Esophagus squamous epithelium (tissue), 5 donors: ENCODE measurements around the gene C5AR1. TPM values are rescaled to one million over a fixed set of nuclear protein-coding genes. Genes with fewer than 3 reads are reported as not detected.
A peak's percentile ranks its signal among the peaks of the same experiment; 100 is the strongest.
"Not testable (repeated sequence)": the region's sequence is repeated elsewhere in the genome, so short reads cannot be mapped to it uniquely, and the experiment has no call there.

Experiments
- DNase-seq: peaks from one replicate; lab custom pipeline; 2025; lab: John Stamatoyannopoulos, UW
- H3K27ac ChIP-seq, 4 donors: fragments of 200-600 bp; sonication (generic); one replicate each; pipeline ENCODE4 v1.5.1; 2016 to 2019; ENCODE audit warnings: mild to moderate bottlenecking in 1 of 4
- H3K27me3 ChIP-seq, 4 donors: fragments of 200-600 bp; sonication (generic); 1 replicate in 3 of 4; 2 replicates in 1 of 4; pipeline versions ENCODE4 v1.5.1 to v1.6.0; 2017 to 2021; ENCODE audit warnings: antibody characterized with exemption in 1 of 4
- H3K36me3 ChIP-seq, 3 donors: fragments of 200-600 bp; sonication (generic); one replicate each; pipeline ENCODE4 v1.5.1; 2016 to 2019
- H3K4me1 ChIP-seq, 3 donors: fragments of 200-600 bp; sonication (generic); one replicate each; pipeline ENCODE4 v1.5.1; 2017 to 2019
- H3K4me3 ChIP-seq, 4 donors: fragments of 200-600 bp; sonication (generic); 1 replicate in 3 of 4; 2 replicates in 1 of 4; pipeline ENCODE4 v1.5.1; 2016 to 2019; ENCODE audit warnings: mild to moderate bottlenecking in 2 of 4, moderate library complexity in 1 of 4
- H3K9me3 ChIP-seq, 3 donors: fragments of 200-600 bp; sonication (generic); one replicate each; pipeline ENCODE4 v1.5.1; 2016 to 2019
- CTCF ChIP-seq, 6 experiments: fragments of 450-650 bp in 4 of 6; fragments of 200-600 bp in 2 of 6; sonication (generic) in 2 of 6; IDR thresholded peaks; one replicate each; pipeline ENCODE4 v1.5.1; 2016 to 2019; ENCODE audit warnings: antibody characterized with exemption in 6 of 6, mild to moderate bottlenecking in 4 of 6, moderate library complexity in 4 of 6
- POLR2A ChIP-seq, 4 donors: fragments of 450-650 bp; IDR thresholded peaks; one replicate each; pipeline ENCODE4 v1.6.1; 2017; ENCODE audit warnings: antibody characterized with exemption in 4 of 4, mild to moderate bottlenecking in 4 of 4, moderate library complexity in 3 of 4
- WGBS, 2 donors: methylation state at CpG; one replicate each; pipeline ENCODE4 v1.1.5; 2018; 5-methylcytosine and 5-hydroxymethylcytosine counted together
- intact Hi-C: fragments of 100-400 bp; cut with DNase I; formaldehyde crosslinking; loops from one replicate; pipeline ENCODE4 v1.15.0; 2022
- total RNA-seq, 4 donors: library from RNA; depleted of rRNA; stranded (reverse); fragments of >200 nt; gene quantifications; one replicate each; pipeline ENCODE4 v1.1.0, GENCODE V29; 2016
- donor health status: DM: yes; HTN: yes; CAD: no.

Gene C5AR1
- total RNA-seq, 4 donors from 2014 or later = 0.87 to 3.2 (median 2.3) TPM

- Histone ChIP-seq H3K4me3 (peak overlapping the region in 3 of 4 donors; percentile 76 to 85 (median 79)), H3K36me3 (peaks cover 4 to 12% (median 8%) of the 10 kb centered on the region in 3 donors), H3K27me3 (no peaks in the 10 kb centered on the region), H3K9me3 (no peaks in the 10 kb centered on the region), H3K27ac (peak overlapping the region; percentile 69 to 100 (median 99)), H3K4me1 (peaks cover 11 to 54% (median 21%) of the 10 kb centered on the region in 3 donors)
- intact Hi-C loops = no loop called here
- DNase-seq = no peak
- 59 to 66% methylated on average over 5 to 8 of the region's 13 CpGs for WGBS, 2 donors
- TF ChIP-seq POLR2A (IDR thresholded peaks at IDR 0.05) (no peak), CTCF (IDR thresholded peaks at IDR 0.05) (no peak)
Observed at GRCh38 chr19:47275791-47276461, 33.7 kb upstream of the C5AR1 start.

GRCh38 chr19:47276513-47276912 is 33.1 kb upstream of the C5AR1 start:
- H3K4me1 ChIP-seq = peaks cover 11 to 54% (median 21%) of the 10 kb centered on the region in 3 donors
- H3K27ac ChIP-seq = peak overlapping the region in 3 of 4 donors; percentile 69 to 100 (median 99)
- H3K27me3 ChIP-seq, H3K9me3 ChIP-seq, DNase-seq, H3K4me3 ChIP-seq, intact Hi-C loops, H3K36me3 ChIP-seq: not testable (repeated sequence)
- 80 to 95% methylated on average over 3 of the region's 3 CpGs for WGBS, 2 donors

- Histone ChIP-seq H3K4me3 (no peak overlapping the region), H3K36me3 (no peaks in the 10 kb centered on the region), H3K4me1 (peaks cover 7 to 28% (median 9%) of the 10 kb centered on the region in 3 donors), H3K27ac (no peak overlapping the region), H3K27me3 (no peaks in the 10 kb centered on the region), H3K9me3 (no peaks in the 10 kb centered on the region)
- TF ChIP-seq CTCF (IDR thresholded peaks at IDR 0.05) (peak in 3 of 6 experiments; percentile 23 to 52 (median 29)), POLR2A (IDR thresholded peaks at IDR 0.05) (no peak)
- intact Hi-C loops = no loop called here
- no peak for DNase-seq
- WGBS, 2 donors = 82 to 89% methylated on average over 8 to 9 of the region's 13 CpGs
Observed at GRCh38 chr19:47280183-47280797, 29.4 kb upstream of the C5AR1 start.

GRCh38 chr19:47283405-47284059 is 26.1 kb upstream of the C5AR1 start:
- Histone ChIP-seq H3K4me3 (no peak overlapping the region), H3K27ac (no peak overlapping the region), H3K9me3 (no peaks in the 10 kb centered on the region), H3K4me1 (peaks cover 0 to under 1% (median 0%) of the 10 kb centered on the region in 3 donors), H3K36me3 (no peaks in the 10 kb centered on the region), H3K27me3 (no peaks in the 10 kb centered on the region)
- WGBS, 2 donors = 69 to 78% methylated on average over 10 of the region's 10 CpGs
- no peak for TF ChIP-seq CTCF (IDR thresholded peaks at IDR 0.05)
- no peak for TF ChIP-seq POLR2A (IDR thresholded peaks at IDR 0.05)
- intact Hi-C loops = no loop called here
- no peak for DNase-seq

GRCh38 chr19:47284324-47284899 is 25.2 kb upstream of the C5AR1 start:
- Histone ChIP-seq H3K27me3 (no peaks in the 10 kb centered on the region), H3K36me3 (no peaks in the 10 kb centered on the region), H3K27ac (no peak overlapping the region), H3K4me3 (no peak overlapping the region), H3K4me1 (peaks cover under 1 to 9% (median 5%) of the 10 kb centered on the region in 3 donors), H3K9me3 (no peaks in the 10 kb centered on the region)
- TF ChIP-seq CTCF (IDR thresholded peaks at IDR 0.05) (peak; percentile 84 to 94 (median 92)), POLR2A (IDR thresholded peaks at IDR 0.05) (no peak)
- intact Hi-C loops = no loop called here
- no peak for DNase-seq
- 29% methylated on average over 9 of the region's 9 CpGs for WGBS, 2 donors
